ENCODE measurements around the gene PXK.

PXK gene

GRCh38 chr3:58308728-58309127 lies 24.0 kb upstream of the PXK start:
- Histone ChIP-seq H3K27me3 (replicated peaks; ENCODE audit: control insufficient read depth, insufficient read depth, low read length) (no peaks in the 10 kb centered on the region), H3K36me3 (ENCODE audit: control insufficient read depth, insufficient read depth, low read length) (peaks cover 7% of the 10 kb centered on the region), H3K4me3 (replicated peaks; ENCODE audit: low read depth, low read length) (no peak overlapping the region)
- TF ChIP-seq CTCF (IDR thresholded peaks at IDR 0.05; ENCODE audit: insufficient read depth, low read length, poor library complexity, severe bottlenecking): no peak
- DNase-seq (ENCODE audit: extremely low read depth, insufficient read length): no peak

- Histone ChIP-seq H3K36me3 (ENCODE audit: control insufficient read depth, insufficient read depth, low read length) (peaks cover 8% of the 10 kb centered on the region), H3K4me3 (replicated peaks; ENCODE audit: low read depth, low read length) (no peak overlapping the region), H3K27me3 (replicated peaks; ENCODE audit: control insufficient read depth, insufficient read depth, low read length) (no peaks in the 10 kb centered on the region)
- no peak for TF ChIP-seq CTCF (IDR thresholded peaks at IDR 0.05; ENCODE audit: insufficient read depth, low read length, poor library complexity, severe bottlenecking)
- no peak for DNase-seq (ENCODE audit: extremely low read depth, insufficient read length)
Observed at GRCh38 chr3:58317811-58318210, 14.9 kb upstream of the PXK start.

GRCh38 chr3:58321791-58322190 lies 10.9 kb upstream of the PXK start:
- no peak for TF ChIP-seq CTCF (IDR thresholded peaks at IDR 0.05; ENCODE audit: insufficient read depth, low read length, poor library complexity, severe bottlenecking)
- Histone ChIP-seq H3K36me3 (ENCODE audit: control insufficient read depth, insufficient read depth, low read length) (peaks cover 5% of the 10 kb centered on the region), H3K4me3 (replicated peaks; ENCODE audit: low read depth, low read length) (no peak overlapping the region), H3K27me3 (replicated peaks; ENCODE audit: control insufficient read depth, insufficient read depth, low read length) (no peaks in the 10 kb centered on the region)
- DNase-seq (ENCODE audit: extremely low read depth, insufficient read length): no peak

GRCh38 chr3:58322793-58323192 lies 9.9 kb upstream of the PXK start:
- H3K36me3 ChIP-seq (ENCODE audit: control insufficient read depth, insufficient read depth, low read length): peaks cover 3% of the 10 kb centered on the region
- H3K4me3 ChIP-seq (replicated peaks; ENCODE audit: low read depth, low read length): no peak overlapping the region
- H3K27me3 ChIP-seq (replicated peaks; ENCODE audit: control insufficient read depth, insufficient read depth, low read length): no peaks in the 10 kb centered on the region
- DNase-seq (ENCODE audit: extremely low read depth, insufficient read length): no peak
- no peak for TF ChIP-seq CTCF (IDR thresholded peaks at IDR 0.05; ENCODE audit: insufficient read depth, low read length, poor library complexity, severe bottlenecking)

GRCh38 chr3:58323529-58324390 lies 8.9 kb upstream of the PXK start:
- Histone ChIP-seq H3K36me3 (ENCODE audit: control insufficient read depth, insufficient read depth, low read length) (no peaks in the 10 kb centered on the region), H3K27me3 (replicated peaks; ENCODE audit: control insufficient read depth, insufficient read depth, low read length) (no peaks in the 10 kb centered on the region), H3K4me3 (replicated peaks; ENCODE audit: low read depth, low read length) (no peak overlapping the region)
- no peak for TF ChIP-seq CTCF (IDR thresholded peaks at IDR 0.05; ENCODE audit: insufficient read depth, low read length, poor library complexity, severe bottlenecking)
- DNase-seq (ENCODE audit: extremely low read depth, insufficient read length): no peak
